Left forelimb (tissue), 1 donor: Measurements from ENCODE around the gene GGCX.
A peak's percentile ranks its signal among the peaks of the same experiment; 100 is the strongest.

Source experiments
- DNase-seq: peaks from one replicate; pipeline ENCODE4 v3.0.0-alpha.2; 2018; ENCODE audit warnings: low spot score

The GGCX gene

DNA sequence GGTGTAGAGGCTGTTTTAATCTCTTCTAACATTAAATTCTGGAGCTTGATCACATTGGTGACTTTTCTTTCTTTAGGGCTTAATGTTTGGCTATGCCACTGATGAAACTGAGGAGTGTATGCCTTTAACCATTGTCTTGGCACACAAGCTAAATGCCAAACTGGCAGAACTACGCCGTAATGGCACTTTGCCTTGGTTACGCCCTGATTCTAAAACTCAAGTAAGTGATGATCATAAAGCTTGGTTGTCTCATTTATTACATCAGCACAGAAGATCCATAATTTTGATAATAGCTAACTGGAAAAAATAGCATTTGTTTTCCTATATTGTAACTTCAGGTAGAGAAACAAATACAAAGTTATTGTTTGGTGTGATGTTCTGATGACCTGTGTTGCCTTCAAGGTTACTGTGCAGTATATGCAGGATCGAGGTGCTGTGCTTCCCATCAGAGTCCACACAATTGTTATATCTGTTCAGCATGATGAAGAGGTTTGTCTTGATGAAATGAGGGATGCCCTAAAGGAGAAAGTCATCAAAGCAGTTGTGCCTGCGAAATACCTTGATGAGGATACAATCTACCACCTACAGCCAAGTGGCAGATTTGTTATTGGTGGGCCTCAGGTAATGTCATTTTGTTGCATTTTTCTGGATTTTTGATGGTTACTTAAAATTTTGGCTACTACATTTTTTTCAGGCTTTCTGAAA lies 19.4 kb downstream of the GGCX start:
- no peak for DNase-seq

DNA sequence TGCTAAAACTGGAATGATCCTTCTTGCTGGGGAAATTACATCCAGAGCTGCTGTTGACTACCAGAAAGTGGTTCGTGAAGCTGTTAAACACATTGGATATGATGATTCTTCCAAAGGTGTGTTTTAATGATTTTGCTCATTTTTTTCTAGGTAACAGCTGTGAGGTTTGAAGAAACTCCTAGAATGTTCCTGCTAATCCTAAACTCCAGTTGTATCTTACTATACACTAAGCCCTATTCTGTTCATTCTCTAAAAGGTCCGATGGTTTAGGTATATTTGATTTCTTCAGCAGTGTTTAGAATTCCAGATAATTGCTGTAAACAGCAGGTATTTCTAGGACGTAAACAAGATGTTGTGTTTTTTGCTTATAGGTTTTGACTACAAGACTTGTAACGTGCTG lies 20.0 kb downstream of the GGCX start:
- no peak for DNase-seq

DNA sequence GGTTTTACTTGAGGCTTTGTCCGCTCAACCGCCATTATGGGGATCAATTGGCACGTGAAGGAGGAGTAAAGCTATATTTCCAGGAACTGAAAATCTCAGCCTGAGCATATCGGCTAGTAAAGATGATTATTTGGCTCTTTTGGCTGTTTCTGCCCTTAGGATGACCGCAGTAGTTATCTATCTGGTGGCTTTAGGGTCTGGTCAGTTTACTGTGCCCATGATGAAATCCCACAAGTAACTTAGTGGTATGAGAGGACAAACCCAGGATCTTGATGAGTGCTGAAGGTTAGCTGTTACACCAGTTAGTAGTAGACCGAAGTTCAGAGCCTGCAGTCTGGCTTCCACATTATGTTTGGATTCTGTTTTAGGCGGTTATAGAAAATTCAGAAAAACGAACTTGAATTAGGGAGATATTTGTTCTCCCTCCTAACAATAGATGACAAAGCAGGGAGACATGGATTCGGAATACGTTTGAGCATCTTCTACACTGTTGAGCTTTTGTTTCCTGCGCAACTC lies 21.1 kb downstream of the GGCX start:
- DNase-seq: no peak

GRCh38 chr2:85539361-85540132 lies 21.7 kb downstream of the GGCX start:
- DNase-seq: peak; percentile 86

DNA sequence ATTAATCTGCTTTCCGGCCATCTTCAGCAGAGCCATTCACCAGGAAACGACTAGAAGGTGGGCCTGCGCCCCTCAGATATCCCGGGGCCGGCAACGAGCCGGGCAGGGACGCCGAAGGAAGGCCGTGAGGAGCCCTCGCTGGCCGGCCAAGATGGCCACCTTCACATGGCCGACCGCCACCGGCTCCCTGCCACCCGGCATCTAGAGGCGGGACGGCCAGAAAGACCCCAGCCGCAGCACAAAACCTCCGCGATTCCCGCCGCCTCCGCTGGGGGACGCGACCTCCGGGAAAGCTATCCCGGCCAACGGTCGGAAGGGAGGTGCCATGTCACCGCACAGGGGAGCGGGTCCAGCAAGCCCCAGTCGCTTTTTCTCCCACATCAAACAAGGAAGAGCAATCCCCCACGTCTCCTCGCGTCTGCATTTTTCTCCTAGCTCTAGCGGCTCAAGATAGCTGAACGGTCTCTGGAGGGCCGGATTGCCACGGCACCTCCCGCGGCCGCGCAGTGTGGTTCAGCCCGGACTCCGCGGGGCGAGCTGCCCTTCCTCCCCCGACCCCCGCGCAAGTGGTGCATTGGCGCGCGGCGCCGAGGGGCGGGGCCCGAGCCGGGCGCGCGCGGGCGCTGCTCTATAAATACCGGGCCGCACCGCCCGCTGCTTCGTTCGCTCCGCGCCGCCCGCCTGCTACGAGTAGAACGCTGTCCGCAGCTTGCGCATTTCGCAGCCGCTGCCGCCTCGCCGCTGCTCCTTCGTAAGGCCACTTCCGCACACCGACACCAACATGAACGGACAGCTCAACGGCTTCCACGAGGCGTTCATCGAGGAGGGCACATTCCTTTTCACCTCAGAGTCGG lies 22.6 kb downstream of the GGCX start, which contains the start of gene MAT2A:
TSS of gene MAT2A (plus strand) at position 662 of the 854 bp plus-strand sequence. CDS start at position 782, 120 bp downstream.
- peak; percentile 99 for DNase-seq

- peak; percentile 72 for DNase-seq
Measured at GRCh38 chr2:85537600-85538506, 23.4 kb downstream of the GGCX start.

DNA sequence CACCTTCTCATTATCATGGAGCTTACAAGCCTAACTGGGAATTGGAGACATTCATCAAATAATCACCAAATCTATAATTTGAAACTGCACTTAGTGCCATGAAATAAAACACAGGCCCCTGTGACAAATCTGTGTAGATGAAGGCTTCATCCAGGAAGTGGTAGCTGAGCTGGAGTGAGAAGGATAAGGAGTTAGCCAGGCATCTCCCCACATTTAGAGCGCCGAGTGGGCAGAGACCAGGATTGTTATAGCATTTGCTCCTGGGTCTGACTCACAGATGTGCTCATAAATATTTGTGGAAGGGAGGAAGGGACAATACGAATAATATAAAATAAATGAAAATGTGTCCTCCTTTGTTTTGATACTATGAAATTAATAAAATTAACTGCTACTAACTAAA lies 24.8 kb downstream of the GGCX start:
- DNase-seq: no peak

GRCh38 chr2:85534881-85535280 lies 26.4 kb downstream of the GGCX start:
- no peak for DNase-seq

- no peak for DNase-seq
Measured at GRCh38 chr2:85534099-85534498, 27.2 kb downstream of the GGCX start.

DNA sequence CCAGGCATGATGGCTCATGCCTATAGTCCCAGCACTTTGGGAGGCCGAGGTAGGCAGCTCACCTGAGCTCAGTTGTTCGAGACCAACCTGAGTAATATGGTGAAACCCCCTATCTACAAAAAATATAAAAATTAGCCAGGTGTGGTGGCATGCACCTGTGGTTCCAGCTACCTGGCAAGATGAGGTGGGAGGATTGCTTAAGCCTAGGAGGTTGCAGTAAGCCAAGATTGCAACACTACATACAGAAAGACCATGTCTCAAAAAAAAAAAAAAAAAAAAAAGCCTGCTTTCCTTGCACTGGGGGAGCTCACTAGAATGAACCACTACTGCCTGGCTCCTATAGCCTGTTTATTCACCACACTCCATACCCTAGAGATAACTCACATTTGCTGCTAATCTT lies 29.7 kb downstream of the GGCX start:
- no peak for DNase-seq

DNA sequence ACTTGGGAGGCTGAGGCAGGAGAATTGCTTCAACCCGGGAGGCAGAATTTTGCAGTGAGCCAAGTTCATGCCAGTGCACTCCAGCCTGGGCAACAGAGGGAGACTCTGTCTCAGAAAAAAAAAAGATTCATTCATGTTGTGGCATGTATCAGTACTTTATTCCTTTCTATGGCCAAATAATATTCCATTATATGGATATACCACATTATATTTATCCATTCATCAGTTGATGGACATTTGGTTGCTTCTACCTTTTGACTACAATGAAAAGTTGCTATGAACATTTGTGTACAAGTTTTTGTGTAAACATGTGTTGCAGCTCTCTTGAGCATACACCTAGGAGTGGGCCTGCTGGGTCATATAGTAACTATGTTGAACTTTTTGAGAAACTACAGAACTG lies 31.5 kb downstream of the GGCX start:
- no peak for DNase-seq

- no peak for DNase-seq
Measured at GRCh38 chr2:85528355-85528754, 32.9 kb downstream of the GGCX start.

- DNase-seq: no peak
Measured at GRCh38 chr2:85527787-85528186, 33.5 kb downstream of the GGCX start.

- no peak for DNase-seq
Measured at GRCh38 chr2:85525567-85525966, 35.7 kb downstream of the GGCX start.

DNA sequence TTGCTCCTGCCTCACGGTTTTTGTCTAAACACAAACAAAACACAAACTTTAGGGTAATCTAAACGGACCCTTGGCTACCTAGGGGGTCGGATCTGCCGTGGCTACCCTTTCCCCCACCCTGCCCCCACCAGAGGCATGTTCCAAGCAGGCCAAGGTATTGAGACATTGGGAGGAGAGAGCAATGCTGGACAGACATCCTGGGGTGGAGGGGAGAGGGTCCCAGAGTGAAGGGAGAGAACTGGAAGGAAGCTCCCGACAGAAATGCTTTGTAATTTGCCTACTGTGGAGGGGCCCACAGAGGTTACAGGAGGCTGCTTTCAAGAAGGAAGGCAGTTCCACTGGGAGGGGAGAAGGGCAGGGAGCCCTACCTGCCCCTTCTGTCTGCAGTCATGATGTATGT lies 36.3 kb downstream of the GGCX start:
- DNase-seq: no peak

GRCh38 chr2:85524336-85524908 lies 36.9 kb downstream of the GGCX start:
- DNase-seq: no peak

DNA sequence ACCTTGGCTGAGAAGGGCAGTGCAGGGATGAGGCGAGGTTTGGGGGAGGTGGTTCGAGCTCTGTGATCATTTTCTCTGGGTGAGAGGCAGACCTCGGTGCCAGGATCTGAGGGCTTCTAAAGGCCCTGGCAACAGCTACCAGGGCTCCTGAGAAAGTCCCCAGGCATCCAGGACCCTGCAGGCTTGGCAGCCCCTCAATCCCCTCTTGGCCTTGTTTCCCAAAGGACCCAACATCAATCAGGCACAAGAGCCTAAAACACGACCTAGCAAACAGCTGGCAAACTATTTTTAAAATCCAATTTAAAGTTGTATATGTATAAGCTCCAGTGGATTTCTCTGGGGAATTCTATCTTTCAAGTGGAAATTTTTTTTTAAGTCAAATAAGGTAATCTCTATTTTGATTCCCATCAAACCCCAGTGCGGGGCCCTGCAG lies 37.4 kb downstream of the GGCX start:
- DNase-seq: no peak

DNA sequence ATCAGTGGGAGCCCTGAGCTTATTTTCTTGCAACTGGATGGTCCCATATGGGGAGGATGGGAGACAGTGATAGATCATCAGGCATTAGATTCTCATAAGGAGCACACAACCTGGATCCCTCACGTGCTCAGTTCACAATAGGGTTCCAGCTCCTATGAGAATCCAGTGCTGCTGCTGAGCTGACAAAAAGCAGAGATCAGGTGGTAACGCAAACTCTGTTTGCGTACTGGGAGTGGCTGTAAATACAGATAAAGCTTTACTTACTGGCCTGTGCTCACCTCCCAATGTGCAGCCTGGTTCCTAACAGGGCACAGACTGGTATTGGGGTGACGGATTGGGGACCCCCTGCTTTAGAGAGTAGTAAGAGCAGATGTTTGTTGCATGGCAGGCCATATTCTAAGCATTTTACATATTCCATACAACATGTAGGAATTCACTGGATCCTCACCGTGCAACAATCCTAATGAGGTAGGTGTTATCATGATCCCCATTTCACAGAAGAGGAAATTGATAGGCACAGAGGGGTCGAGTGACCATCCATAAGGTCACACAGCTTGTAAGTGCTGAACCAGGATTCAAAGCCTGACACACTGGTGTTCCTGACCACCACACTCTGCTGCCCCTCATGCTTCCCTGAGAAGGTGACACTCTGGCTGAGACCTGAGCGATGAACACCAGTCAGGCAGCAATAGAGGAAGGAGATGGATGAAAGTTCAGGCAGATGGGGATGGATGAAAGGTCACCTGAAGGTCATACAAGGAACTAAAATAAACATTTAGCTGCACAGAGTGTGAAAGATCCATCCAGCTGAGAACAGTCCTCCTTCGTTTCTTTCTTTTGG lies 38.0 kb downstream of the GGCX start:
- DNase-seq: no peak

DNA sequence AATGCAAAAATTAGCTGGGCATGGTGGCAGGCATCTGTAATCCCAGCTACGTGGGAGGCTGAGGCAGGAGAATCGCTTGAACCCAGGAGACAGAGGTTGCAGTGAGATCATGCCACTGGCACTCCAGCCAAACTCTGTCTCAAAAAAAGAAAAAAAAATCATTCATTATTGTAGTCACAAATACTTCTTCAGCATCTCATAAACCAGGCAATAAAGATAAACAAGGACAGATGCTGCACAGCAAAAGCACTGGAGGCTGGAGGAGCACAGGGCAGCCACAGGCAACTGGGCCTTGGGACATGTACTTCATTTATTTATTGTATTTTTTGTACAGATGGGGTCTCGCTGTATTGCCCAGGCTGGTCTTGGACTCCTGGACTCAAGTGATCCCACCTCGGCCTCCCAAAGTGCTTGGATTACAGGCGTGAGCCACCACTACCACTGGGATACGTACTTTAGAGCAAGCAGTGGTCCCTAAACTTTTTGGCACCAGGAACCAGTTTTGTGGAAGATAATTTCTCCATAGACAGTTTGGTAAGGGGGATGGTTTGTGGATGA lies 39.1 kb downstream of the GGCX start:
- no peak for DNase-seq
